Smooth muscle cell (in vitro differentiated cells): ENCODE data around the gene RRAGC. TPM values are rescaled to one million over a fixed set of nuclear protein-coding genes. Genes with fewer than 3 reads are reported as not detected.
A peak's percentile ranks its signal among the peaks of the same experiment; 100 is the strongest.

Experiments used
- DNase-seq: peaks from one replicate; lab custom pipeline; 2025; ENCODE audit not compliant: unreplicated experiment; lab: John Stamatoyannopoulos, UW
- H2AFZ ChIP-seq: fragments of 200-600 bp; sonication (generic); 2 replicates; pipeline ENCODE4 v1.6.0; 2016; ENCODE audit warnings: antibody characterized with exemption, low read depth, mild to moderate bottlenecking
- H3F3A ChIP-seq: fragments of 200-600 bp; sonication (generic); 2 replicates; pipeline ENCODE4 v1.6.0; 2017; ENCODE audit warnings: antibody characterized with exemption, low read depth
- H3K27ac ChIP-seq: fragments of 200-600 bp; sonication (generic); 2 replicates; pipeline ENCODE4 v1.5.1; 2016; ENCODE audit warnings: low read depth, mild to moderate bottlenecking
- H3K27me3 ChIP-seq: fragments of 200-600 bp; sonication (generic); 2 replicates; pipeline ENCODE4 v1.6.1; 2016; ENCODE audit warnings: low read depth, mild to moderate bottlenecking
- H3K36me3 ChIP-seq: fragments of 200-600 bp; sonication (generic); 2 replicates; pipeline ENCODE4 v1.5.1; 2016; ENCODE audit warnings: low read depth
- H3K4me1 ChIP-seq: fragments of 200-600 bp; sonication (generic); 2 replicates; pipeline ENCODE4 v1.5.1; 2016; ENCODE audit warnings: low read depth
- H3K4me2 ChIP-seq: fragments of 200-600 bp; sonication (generic); 2 replicates; pipeline ENCODE4 v1.6.0; 2016; ENCODE audit warnings: mild to moderate bottlenecking
- H3K4me3 ChIP-seq: fragments of 200-600 bp; sonication (generic); 2 replicates; pipeline ENCODE4 v1.5.1; 2016; ENCODE audit warnings: mild to moderate bottlenecking
- H3K79me2 ChIP-seq: fragments of 200-600 bp; sonication (generic); 2 replicates; pipeline ENCODE4 v1.6.0; 2016; ENCODE audit warnings: low read depth, mild to moderate bottlenecking
- H3K9ac ChIP-seq: fragments of 200-600 bp; sonication (generic); 2 replicates; pipeline ENCODE4 v1.6.0; 2016; ENCODE audit warnings: low read depth
- H3K9me3 ChIP-seq: fragments of 200-600 bp; sonication (generic); replicated peaks from 2 replicates; pipeline ENCODE4 v1.5.1; 2016; ENCODE audit warnings: low read depth
- H4K20me1 ChIP-seq: fragments of 200-600 bp; sonication (generic); 2 replicates; pipeline ENCODE4 v1.6.0; 2016; ENCODE audit warnings: low read depth
- WGBS: methylation state at CpG from one replicate; pipeline ENCODE4 v1.1.7; 2016; ENCODE audit warnings: low lambda C conversion rate; 5-methylcytosine and 5-hydroxymethylcytosine counted together
- polyA plus RNA-seq: library from polyadenylated mRNA; unstranded; fragments of >200 nt; fragmentation: Nextera tagmentation; extraction: Ambion mirVana; gene quantifications from 2 replicates; pipeline ENCODE4 v1.2.1, GENCODE V29; 2016
- total RNA-seq: library from RNA; depleted of rRNA; stranded (reverse); fragments of >200 nt; gene quantifications from 2 replicates; pipeline ENCODE4 v1.2.3, GENCODE V29; 2014
- TF ChIP-seq, protein P1 (sequence below): fragments of 200-600 bp; sonication (generic); IDR thresholded peaks from 2 replicates; pipeline ENCODE4 v1.5.1; 2017; ENCODE audit warnings: borderline replicate concordance, mild to moderate bottlenecking, antibody characterized with exemption; ENCODE audit not compliant: insufficient read depth, poor library complexity, severe bottlenecking

The RRAGC gene
- total and polyA plus RNA-seq, 2 experiments from 2014 or later = 13.2 to 13.3 TPM

DNA sequence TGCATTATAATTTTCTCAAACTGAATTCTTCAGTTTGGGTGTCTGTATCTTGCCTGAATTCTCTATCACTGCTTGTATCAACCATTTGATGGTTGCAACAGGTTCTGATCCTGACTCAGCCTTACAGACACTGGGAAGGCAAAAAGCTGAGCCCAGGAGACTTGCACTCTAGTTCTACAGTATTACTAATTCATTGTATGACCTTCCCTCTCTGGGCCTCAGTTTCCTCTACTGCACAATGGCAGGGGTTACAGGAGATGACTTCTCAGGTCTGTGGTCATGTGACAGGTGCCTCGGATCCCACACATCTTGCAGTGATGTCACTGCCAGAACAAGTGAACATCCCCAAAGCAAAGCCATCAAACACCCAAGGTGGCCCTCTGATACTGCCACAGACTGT lies 38.7 kb downstream of the RRAGC start:
- no peak overlapping the region for H3K27ac ChIP-seq
- TF ChIP-seq, protein P1, sequence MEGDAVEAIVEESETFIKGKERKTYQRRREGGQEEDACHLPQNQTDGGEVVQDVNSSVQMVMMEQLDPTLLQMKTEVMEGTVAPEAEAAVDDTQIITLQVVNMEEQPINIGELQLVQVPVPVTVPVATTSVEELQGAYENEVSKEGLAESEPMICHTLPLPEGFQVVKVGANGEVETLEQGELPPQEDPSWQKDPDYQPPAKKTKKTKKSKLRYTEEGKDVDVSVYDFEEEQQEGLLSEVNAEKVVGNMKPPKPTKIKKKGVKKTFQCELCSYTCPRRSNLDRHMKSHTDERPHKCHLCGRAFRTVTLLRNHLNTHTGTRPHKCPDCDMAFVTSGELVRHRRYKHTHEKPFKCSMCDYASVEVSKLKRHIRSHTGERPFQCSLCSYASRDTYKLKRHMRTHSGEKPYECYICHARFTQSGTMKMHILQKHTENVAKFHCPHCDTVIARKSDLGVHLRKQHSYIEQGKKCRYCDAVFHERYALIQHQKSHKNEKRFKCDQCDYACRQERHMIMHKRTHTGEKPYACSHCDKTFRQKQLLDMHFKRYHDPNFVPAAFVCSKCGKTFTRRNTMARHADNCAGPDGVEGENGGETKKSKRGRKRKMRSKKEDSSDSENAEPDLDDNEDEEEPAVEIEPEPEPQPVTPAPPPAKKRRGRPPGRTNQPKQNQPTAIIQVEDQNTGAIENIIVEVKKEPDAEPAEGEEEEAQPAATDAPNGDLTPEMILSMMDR = no peak
- 64% methylated on average over 1 of the region's 1 CpG for WGBS
- H3K9me3 ChIP-seq = no peaks in the 10 kb centered on the region
- no peaks in the 10 kb centered on the region for H3K36me3 ChIP-seq
- H2AFZ ChIP-seq = no peak overlapping the region
- peaks cover 46% of the 10 kb centered on the region for H3K27me3 ChIP-seq
- no peak for DNase-seq
- no peaks in the 10 kb centered on the region for H4K20me1 ChIP-seq
- no peak overlapping the region for H3K4me3 ChIP-seq
- H3K4me1 ChIP-seq = no peaks in the 10 kb centered on the region
- no peak overlapping the region for H3K4me2 ChIP-seq
- H3F3A ChIP-seq = no peaks in the 10 kb centered on the region
- H3K9ac ChIP-seq = no peak overlapping the region
- H3K79me2 ChIP-seq = no peaks in the 10 kb centered on the region

DNA sequence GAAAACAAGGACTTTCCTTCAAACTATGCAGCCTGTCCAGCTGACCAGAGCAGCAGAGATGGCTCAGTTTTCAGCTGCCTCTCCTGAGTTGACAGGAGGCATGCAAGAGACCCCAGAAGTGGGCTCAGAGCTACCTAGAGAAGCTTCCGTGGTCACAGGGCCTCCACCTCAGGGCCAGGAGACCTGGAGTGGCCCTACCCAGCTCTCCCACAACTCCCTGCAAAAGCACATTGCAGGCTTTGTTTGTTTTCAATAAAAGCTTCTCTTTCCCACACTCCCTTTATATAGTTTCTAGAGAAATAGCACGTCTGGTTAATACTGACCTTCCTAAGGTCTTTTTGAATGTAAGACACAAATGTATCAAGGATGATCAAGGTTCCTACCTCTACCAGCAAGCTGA lies 40.1 kb downstream of the RRAGC start:
- TF ChIP-seq, protein P1 = no peak
- Histone ChIP-seq H2AFZ (no peak overlapping the region), H3K36me3 (no peaks in the 10 kb centered on the region), H3K27me3 (peaks cover 51% of the 10 kb centered on the region), H3K79me2 (no peaks in the 10 kb centered on the region), H3K4me3 (no peak overlapping the region), H3K27ac (no peak overlapping the region), H4K20me1 (no peaks in the 10 kb centered on the region), H3K4me2 (no peak overlapping the region), H3K9ac (no peak overlapping the region), H3F3A (no peaks in the 10 kb centered on the region), H3K9me3 (no peaks in the 10 kb centered on the region), H3K4me1 (no peaks in the 10 kb centered on the region)
- DNase-seq = no peak
- WGBS = 84% methylated on average over 2 of the region's 2 CpGs

DNA sequence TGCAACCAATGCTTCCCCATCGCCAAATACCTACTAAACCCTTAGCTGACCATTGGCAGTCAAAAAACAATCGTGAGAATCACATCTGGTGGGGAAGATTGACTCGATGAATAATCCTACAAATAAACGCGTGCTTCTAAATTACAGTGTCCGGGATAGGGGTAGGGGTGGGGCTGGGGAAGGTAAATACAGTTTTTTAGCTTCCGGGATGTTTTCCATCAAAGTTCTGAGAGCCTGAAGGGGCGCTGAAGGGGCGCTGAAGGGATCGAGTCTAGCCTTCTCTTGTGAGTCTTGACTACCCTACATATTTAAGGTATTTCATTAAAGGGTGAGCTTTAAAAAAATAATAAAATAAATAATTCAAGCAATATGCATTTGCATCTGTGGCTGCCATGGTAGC lies 40.5 kb downstream of the RRAGC start:
- no peaks in the 10 kb centered on the region for H3K36me3 ChIP-seq
- no peaks in the 10 kb centered on the region for H4K20me1 ChIP-seq
- H3K4me3 ChIP-seq = no peak overlapping the region
- peak overlapping the region; percentile 85 for H3K4me2 ChIP-seq
- H3K27ac ChIP-seq = no peak overlapping the region
- no peak overlapping the region for H2AFZ ChIP-seq
- H3F3A ChIP-seq = no peaks in the 10 kb centered on the region
- H3K4me1 ChIP-seq = no peaks in the 10 kb centered on the region
- 21% methylated on average over 10 of the region's 10 CpGs for WGBS
- TF ChIP-seq, protein P1 = no peak
- no peaks in the 10 kb centered on the region for H3K9me3 ChIP-seq
- no peak for DNase-seq
- no peak overlapping the region for H3K9ac ChIP-seq
- H3K79me2 ChIP-seq = no peaks in the 10 kb centered on the region
- peaks cover 56% of the 10 kb centered on the region for H3K27me3 ChIP-seq

DNA sequence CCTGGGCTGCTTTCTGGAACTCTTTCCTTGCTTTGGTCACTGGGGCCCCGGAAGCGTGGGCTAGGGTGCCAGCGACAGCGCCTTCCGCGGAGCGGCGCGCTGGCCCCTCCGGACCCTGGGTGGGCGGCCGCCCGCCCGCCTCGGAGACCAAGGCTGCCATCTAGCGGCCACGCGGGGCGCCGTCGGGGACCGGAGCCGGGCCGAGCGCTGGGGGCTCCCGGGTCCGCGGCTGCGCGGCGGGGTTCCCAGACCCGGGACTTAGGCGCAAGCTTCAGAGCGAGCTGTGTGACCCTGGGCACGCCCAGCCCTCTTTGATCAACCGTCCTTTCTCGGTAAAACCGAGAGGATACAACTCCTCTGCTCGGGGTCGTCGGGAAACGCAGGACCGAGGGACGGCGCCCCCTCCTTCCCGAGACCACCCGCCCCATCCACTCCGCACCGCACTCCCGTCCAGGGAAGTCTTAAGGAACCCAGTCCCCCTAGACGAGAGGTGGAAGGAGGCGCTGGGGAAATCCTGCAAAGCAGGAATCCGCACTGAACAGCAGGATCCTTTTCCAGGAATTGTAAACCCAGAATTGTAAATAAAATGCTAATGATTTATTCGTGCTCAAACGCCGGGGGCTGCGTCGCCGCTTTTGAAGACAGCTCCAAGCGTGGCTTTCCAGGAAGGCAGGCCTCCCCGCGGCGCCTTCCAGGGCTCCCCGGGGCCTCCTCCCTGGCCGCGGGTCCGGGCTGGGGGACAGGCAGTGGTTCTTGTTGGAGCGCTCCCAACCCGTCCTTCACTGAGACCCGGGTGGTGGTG lies 41.2 kb downstream of the RRAGC start:
- no peaks in the 10 kb centered on the region for H3K9me3 ChIP-seq
- H3K4me3 ChIP-seq = peak overlapping the region; percentile 49
- peak overlapping the region; percentile 61 for H2AFZ ChIP-seq
- TF ChIP-seq, protein P1 = peak; percentile 93
- H3K27ac ChIP-seq = no peak overlapping the region
- H3K36me3 ChIP-seq = no peaks in the 10 kb centered on the region
- 2% methylated on average over 39 of the region's 70 CpGs for WGBS
- no peak overlapping the region for H3K9ac ChIP-seq
- H3K4me1 ChIP-seq = no peaks in the 10 kb centered on the region
- H3K27me3 ChIP-seq = peaks cover 61% of the 10 kb centered on the region
- H3F3A ChIP-seq = no peaks in the 10 kb centered on the region
- no peaks in the 10 kb centered on the region for H4K20me1 ChIP-seq
- H3K79me2 ChIP-seq = no peaks in the 10 kb centered on the region
- H3K4me2 ChIP-seq = peak overlapping the region; percentile 85
- peak; percentile 9 for DNase-seq
